ENCODE data around the gene RXFP1.

DNA sequence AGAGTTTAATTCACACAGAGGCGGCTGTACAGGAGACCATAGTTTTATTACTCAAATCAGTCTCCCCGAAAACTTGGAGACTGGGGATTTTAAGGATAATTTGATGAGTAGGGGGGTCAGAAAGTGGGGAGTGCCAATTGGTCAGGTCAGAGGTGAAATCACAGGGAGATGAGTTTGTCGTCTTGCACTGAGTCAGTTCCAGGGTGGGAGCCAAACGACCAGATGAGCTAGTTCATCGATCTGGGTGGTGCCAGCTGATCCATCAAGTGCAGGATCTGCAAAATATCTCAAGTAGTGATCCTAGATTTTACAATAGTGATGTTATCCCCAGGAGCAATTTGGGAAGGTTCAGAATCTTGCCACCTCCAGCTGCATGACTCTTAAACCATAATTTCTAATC is 154.4 kb downstream of the RXFP1 start:
- TF ChIP-seq, protein P1, sequence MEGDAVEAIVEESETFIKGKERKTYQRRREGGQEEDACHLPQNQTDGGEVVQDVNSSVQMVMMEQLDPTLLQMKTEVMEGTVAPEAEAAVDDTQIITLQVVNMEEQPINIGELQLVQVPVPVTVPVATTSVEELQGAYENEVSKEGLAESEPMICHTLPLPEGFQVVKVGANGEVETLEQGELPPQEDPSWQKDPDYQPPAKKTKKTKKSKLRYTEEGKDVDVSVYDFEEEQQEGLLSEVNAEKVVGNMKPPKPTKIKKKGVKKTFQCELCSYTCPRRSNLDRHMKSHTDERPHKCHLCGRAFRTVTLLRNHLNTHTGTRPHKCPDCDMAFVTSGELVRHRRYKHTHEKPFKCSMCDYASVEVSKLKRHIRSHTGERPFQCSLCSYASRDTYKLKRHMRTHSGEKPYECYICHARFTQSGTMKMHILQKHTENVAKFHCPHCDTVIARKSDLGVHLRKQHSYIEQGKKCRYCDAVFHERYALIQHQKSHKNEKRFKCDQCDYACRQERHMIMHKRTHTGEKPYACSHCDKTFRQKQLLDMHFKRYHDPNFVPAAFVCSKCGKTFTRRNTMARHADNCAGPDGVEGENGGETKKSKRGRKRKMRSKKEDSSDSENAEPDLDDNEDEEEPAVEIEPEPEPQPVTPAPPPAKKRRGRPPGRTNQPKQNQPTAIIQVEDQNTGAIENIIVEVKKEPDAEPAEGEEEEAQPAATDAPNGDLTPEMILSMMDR (IDR thresholded peaks at IDR 0.05; ENCODE audit: insufficient read depth, low read length, poor library complexity, severe bottlenecking), result no peak
- no peak for TF ChIP-seq EZH2phosphoT487 (conservative IDR thresholded peaks at IDR 0.05; ENCODE audit: low read length)

Measured in SU-DHL-6 (cell line).